Memory B cell (primary cell): Measurements from ENCODE around the gene CCDC187.
A peak's percentile ranks its signal among the peaks of the same experiment; 100 is the strongest.

Source experiments
- ATAC-seq: fragments of 150-1000 bp; cut with Tn5 transposase; 2 replicates; pipeline ENCODE4 v1.10.0; 2021; ENCODE audit warnings: low read depth, mild to moderate bottlenecking, moderate library complexity
- DNase-seq, 2 donors: peaks; one replicate each; pipeline ENCODE4 v3.0.0; 2022; ENCODE audit warnings: low spot score in 2 of 2
- H3K27ac Mint-ChIP-seq: one replicate; pipeline ENCODE4 v1.8.0; 2022; ENCODE audit warnings: mild to moderate bottlenecking, moderate library complexity, mixed read lengths
- H3K27me3 Mint-ChIP-seq: one replicate; pipeline ENCODE4 v1.8.0; 2022; ENCODE audit warnings: mixed read lengths
- H3K36me3 Mint-ChIP-seq: one replicate; pipeline ENCODE4 v1.8.0; 2022; ENCODE audit warnings: mild to moderate bottlenecking, mixed read lengths
- H3K4me1 Mint-ChIP-seq: one replicate; pipeline ENCODE4 v1.8.0; 2022; ENCODE audit warnings: mixed read lengths
- H3K4me3 Mint-ChIP-seq: one replicate; pipeline ENCODE4 v1.8.0; 2022; ENCODE audit warnings: mild to moderate bottlenecking, moderate library complexity, mixed read lengths
- H3K9me3 Mint-ChIP-seq: one replicate; pipeline ENCODE4 v1.8.0; 2022; ENCODE audit warnings: mixed read lengths

Gene CCDC187

GRCh38 chr9:136308702-136309053 is 4.8 kb upstream of the CCDC187 start:
- ATAC-seq (no peak), DNase-seq (no peak)
- H3K4me3 Mint-ChIP-seq = no peak overlapping the region
- H3K27me3 Mint-ChIP-seq = peaks cover 8% of the 10 kb centered on the region
- H3K36me3 Mint-ChIP-seq = no peaks in the 10 kb centered on the region
- H3K27ac Mint-ChIP-seq = no peak overlapping the region
- no peaks in the 10 kb centered on the region for H3K9me3 Mint-ChIP-seq
- H3K4me1 Mint-ChIP-seq = peaks cover 5% of the 10 kb centered on the region

DNA sequence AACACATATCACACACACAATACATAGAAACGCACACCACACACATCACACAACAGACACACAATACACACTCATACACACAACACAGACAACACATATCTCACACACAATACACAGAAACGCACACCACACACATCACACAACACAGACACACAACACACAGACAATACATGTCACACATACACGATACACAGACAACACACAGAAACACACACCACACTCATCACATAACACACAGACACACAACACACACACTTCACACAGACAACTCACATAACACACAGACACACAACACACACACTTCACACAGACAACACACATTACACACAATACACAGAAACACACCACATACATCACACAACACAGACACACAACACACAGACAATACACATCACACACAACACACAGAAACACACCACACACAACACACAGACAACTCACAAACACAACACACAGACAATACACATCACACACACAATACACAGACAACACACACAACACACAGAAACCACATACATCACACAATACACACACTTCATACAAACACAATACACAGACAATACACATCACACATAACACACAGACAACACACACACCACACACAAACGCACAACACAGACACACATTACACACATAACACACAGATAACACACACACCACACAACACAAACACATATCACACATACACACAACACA is 4.3 kb upstream of the CCDC187 start:
- no peak for ATAC-seq

GRCh38 chr9:136307215-136307750 is 3.4 kb upstream of the CCDC187 start:
- ATAC-seq (no peak), DNase-seq (no peak)
- Mint-ChIP-seq H3K27ac (no peak overlapping the region), H3K27me3 (peaks cover 11% of the 10 kb centered on the region), H3K4me3 (no peak overlapping the region), H3K4me1 (peaks cover 5% of the 10 kb centered on the region), H3K36me3 (no peaks in the 10 kb centered on the region), H3K9me3 (no peaks in the 10 kb centered on the region)

More for the DNA sequence above, 4.3 kb upstream of the CCDC187 start:
- Mint-ChIP-seq H3K27me3 (peaks cover 8% of the 10 kb centered on the region), H3K4me1 (peaks cover 5% of the 10 kb centered on the region), H3K27ac (no peak overlapping the region), H3K36me3 (no peaks in the 10 kb centered on the region), H3K9me3 (no peaks in the 10 kb centered on the region), H3K4me3 (no peak overlapping the region)
- DNase-seq = no peak

GRCh38 chr9:136306211-136307208 is 2.6 kb upstream of the CCDC187 start:
- no peak overlapping the region for H3K27ac Mint-ChIP-seq
- no peak for DNase-seq
- peaks cover 5% of the 10 kb centered on the region for H3K4me1 Mint-ChIP-seq
- no peaks in the 10 kb centered on the region for H3K9me3 Mint-ChIP-seq
- no peaks in the 10 kb centered on the region for H3K36me3 Mint-ChIP-seq
- peak; percentile 28 for ATAC-seq
- peaks cover 11% of the 10 kb centered on the region for H3K27me3 Mint-ChIP-seq
- no peak overlapping the region for H3K4me3 Mint-ChIP-seq

GRCh38 chr9:136305804-136306203 is 1.9 kb upstream of the CCDC187 start:
- no peaks in the 10 kb centered on the region for H3K9me3 Mint-ChIP-seq
- ATAC-seq = no peak
- H3K27me3 Mint-ChIP-seq = peaks cover 11% of the 10 kb centered on the region
- H3K36me3 Mint-ChIP-seq = no peaks in the 10 kb centered on the region
- DNase-seq = no peak
- H3K27ac Mint-ChIP-seq = no peak overlapping the region
- peaks cover 5% of the 10 kb centered on the region for H3K4me1 Mint-ChIP-seq
- H3K4me3 Mint-ChIP-seq = no peak overlapping the region

GRCh38 chr9:136304981-136305380 is 1.1 kb upstream of the CCDC187 start:
- Mint-ChIP-seq H3K27ac (no peak overlapping the region), H3K36me3 (no peaks in the 10 kb centered on the region), H3K27me3 (peaks cover 11% of the 10 kb centered on the region), H3K4me3 (no peak overlapping the region), H3K4me1 (peaks cover 5% of the 10 kb centered on the region), H3K9me3 (no peaks in the 10 kb centered on the region)
- no peak for DNase-seq
- ATAC-seq = no peak

- peaks cover 5% of the 10 kb centered on the region for H3K4me1 Mint-ChIP-seq
- H3K36me3 Mint-ChIP-seq = no peaks in the 10 kb centered on the region
- ATAC-seq (no peak), DNase-seq (no peak)
- H3K27ac Mint-ChIP-seq = no peak overlapping the region
- H3K27me3 Mint-ChIP-seq = peaks cover 11% of the 10 kb centered on the region
- no peak overlapping the region for H3K4me3 Mint-ChIP-seq
- no peaks in the 10 kb centered on the region for H3K9me3 Mint-ChIP-seq
These were observed 562 bp upstream of the CCDC187 start for GRCh38 chr9:136304456-136304855.

DNA sequence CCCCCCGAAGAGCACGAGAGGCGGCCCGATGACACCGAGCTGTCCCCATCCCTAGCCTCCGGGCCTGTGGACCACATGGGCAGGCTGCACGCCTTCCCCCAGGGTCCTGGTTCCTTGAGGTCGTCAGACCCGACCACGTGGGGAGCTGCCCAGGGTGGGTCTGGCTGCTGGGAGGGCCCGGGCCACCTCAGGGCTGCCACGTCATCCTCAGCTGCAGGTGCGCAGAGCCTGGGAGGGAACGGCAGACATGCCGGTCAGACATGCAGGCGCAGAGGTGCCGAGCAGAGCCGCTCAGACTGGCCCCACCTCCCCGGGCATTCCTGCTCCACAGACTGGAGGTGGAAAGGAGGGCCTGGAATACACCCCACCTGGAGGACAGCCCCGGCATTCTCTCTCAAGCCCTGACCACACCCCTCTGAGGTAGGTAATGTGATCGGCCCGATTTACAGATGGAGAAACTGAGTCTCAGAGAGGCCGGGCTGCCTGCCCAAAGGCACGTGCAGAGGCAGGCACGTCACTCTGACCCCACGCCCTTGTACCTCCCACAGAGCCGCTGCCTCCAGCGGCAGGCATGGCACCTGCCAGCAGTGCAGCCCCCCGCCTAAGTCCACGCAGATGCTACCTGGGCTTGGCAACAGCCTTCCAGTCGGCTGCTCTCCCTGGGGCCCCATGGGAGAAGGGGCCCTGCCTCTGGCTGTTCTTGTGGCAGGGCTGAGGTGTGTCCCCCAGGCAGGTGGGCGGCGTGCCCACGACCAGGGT is 649 bp downstream of the CCDC187 start:
- Mint-ChIP-seq H3K36me3 (no peaks in the 10 kb centered on the region), H3K27me3 (peaks cover 16% of the 10 kb centered on the region)

GRCh38 chr9:136302527-136302926 is 1.4 kb downstream of the CCDC187 start:
- Mint-ChIP-seq H3K27me3 (peaks cover 18% of the 10 kb centered on the region), H3K4me1 (peaks cover 5% of the 10 kb centered on the region), H3K4me3 (no peak overlapping the region), H3K27ac (no peak overlapping the region), H3K36me3 (no peaks in the 10 kb centered on the region), H3K9me3 (no peaks in the 10 kb centered on the region)
- no peak for ATAC-seq
- DNase-seq = no peak

More for the DNA sequence above, 649 bp downstream of the CCDC187 start:
- ATAC-seq = no peak
- no peaks in the 10 kb centered on the region for H3K9me3 Mint-ChIP-seq
- no peak for DNase-seq
- H3K27ac Mint-ChIP-seq = no peak overlapping the region
- H3K4me1 Mint-ChIP-seq = peaks cover 5% of the 10 kb centered on the region
- no peak overlapping the region for H3K4me3 Mint-ChIP-seq

DNA sequence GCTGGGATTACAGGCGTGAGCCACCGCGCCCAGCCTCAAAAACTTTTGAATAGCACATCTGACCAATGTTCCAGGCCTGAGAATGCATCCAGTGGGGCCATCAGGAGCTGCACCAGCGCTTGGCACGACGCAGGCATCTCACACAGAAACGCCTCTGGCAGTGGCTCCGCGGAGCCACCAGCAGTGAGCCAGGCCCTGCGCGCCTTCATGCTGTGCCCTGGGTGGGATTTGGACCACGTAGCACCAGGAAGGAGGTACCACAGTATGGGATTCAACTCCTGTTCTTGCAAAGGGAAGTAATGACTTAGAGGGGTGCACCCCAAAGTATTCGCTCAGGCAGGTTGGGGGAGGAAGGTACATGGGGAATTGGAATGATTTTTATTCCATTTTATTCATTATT is 3.0 kb downstream of the CCDC187 start:
- no peak overlapping the region for H3K4me3 Mint-ChIP-seq
- H3K36me3 Mint-ChIP-seq = no peaks in the 10 kb centered on the region
- H3K9me3 Mint-ChIP-seq = no peaks in the 10 kb centered on the region
- no peaks in the 10 kb centered on the region for H3K4me1 Mint-ChIP-seq
- ATAC-seq (no peak), DNase-seq (no peak)
- no peak overlapping the region for H3K27ac Mint-ChIP-seq
- peaks cover 13% of the 10 kb centered on the region for H3K27me3 Mint-ChIP-seq

DNA sequence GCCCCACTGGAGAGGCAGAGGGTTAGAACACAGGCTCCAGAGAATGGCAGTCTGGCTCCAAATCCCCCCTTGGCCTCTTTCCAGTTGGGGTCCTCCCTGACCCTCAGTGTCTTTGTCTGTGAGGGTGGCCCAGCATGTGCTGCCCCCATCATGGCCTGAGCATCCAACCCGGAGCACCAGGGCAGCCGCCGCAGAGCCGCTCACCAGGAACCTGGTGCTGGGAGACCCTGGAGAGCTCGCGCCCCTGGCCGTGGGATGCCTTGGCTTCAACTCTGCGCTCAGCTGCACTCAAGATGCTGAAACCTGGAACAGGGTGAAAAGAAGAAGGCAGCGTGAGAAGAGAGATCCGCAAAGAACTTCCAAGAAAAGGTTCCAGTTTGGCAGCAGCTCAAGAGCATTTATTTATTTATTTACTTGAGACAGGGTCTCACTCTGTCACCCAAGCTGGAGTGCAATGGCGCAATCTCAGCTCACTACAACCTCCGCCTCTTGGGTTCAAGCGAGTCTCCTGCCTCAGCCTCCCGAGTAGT is 3.8 kb downstream of the CCDC187 start:
- DNase-seq (no peak), ATAC-seq (no peak)
- no peak overlapping the region for H3K27ac Mint-ChIP-seq
- H3K4me3 Mint-ChIP-seq = no peak overlapping the region
- H3K9me3 Mint-ChIP-seq = no peaks in the 10 kb centered on the region
- H3K4me1 Mint-ChIP-seq = no peaks in the 10 kb centered on the region
- H3K27me3 Mint-ChIP-seq = peaks cover 11% of the 10 kb centered on the region
- no peaks in the 10 kb centered on the region for H3K36me3 Mint-ChIP-seq

- no peak overlapping the region for H3K27ac Mint-ChIP-seq
- H3K27me3 Mint-ChIP-seq = peaks cover 11% of the 10 kb centered on the region
- no peaks in the 10 kb centered on the region for H3K36me3 Mint-ChIP-seq
- H3K4me3 Mint-ChIP-seq = no peak overlapping the region
- no peaks in the 10 kb centered on the region for H3K4me1 Mint-ChIP-seq
- DNase-seq = no peak
- no peaks in the 10 kb centered on the region for H3K9me3 Mint-ChIP-seq
- no peak for ATAC-seq
These were observed 4.4 kb downstream of the CCDC187 start for GRCh38 chr9:136299541-136299940.

- no peaks in the 10 kb centered on the region for H3K9me3 Mint-ChIP-seq
- H3K27me3 Mint-ChIP-seq = peaks cover 11% of the 10 kb centered on the region
- H3K4me3 Mint-ChIP-seq = no peak overlapping the region
- no peaks in the 10 kb centered on the region for H3K4me1 Mint-ChIP-seq
- no peaks in the 10 kb centered on the region for H3K36me3 Mint-ChIP-seq
- DNase-seq (no peak), ATAC-seq (no peak)
- no peak overlapping the region for H3K27ac Mint-ChIP-seq
These were observed 4.8 kb downstream of the CCDC187 start for GRCh38 chr9:136299116-136299515.
